HT1080 (cell line): ENCODE results near the gene ARF6. TPM values are rescaled to one million over a fixed set of nuclear protein-coding genes. Genes with fewer than 3 reads are reported as not detected.
"Not testable (repeated sequence)": the region's sequence is repeated elsewhere in the genome, so short reads cannot be mapped to it uniquely, and the experiment has no call there.

Experiments
- DNase-seq: peaks from one replicate; pipeline ENCODE4 v3.0.0-alpha.2; 2015; ENCODE audit warnings: low read depth
- total RNA-seq: library from RNA; depleted of rRNA; stranded (reverse); fragments of >200 nt; shearing (Covaris generic); gene quantifications from 2 replicates; pipeline ENCODE4 v1.2.3, GENCODE V29; 2014

The ARF6 gene
- total RNA-seq, 1 experiment from 2014 or later: 119 TPM

DNA sequence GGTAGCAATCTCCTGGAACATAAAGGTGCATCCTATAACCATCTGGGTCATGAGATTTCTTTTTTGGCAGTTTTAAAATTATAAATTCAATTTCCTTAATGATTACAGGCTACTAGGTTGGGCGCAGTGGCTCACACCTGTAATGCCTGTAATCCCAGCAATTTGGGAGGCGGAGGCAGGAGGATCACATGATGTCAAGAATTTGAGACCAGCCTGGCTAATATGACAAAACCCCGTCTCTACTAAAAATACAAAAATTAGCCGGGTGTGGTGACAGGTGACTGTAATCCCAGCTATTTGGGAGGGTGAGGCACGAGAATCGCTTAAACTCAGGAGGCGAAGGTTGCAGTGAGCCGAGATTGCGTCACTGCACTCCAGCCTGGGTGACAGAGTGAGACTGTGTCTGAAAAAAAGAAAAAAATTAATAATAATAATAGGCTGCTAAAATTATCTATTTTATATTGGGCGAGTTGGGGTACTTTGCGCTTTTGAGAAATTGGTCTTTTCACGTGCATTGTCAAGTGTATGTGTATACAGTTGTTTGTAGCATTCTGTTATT, 17.2 kb upstream of the ARF6 start:
- DNase-seq: no peak

DNA sequence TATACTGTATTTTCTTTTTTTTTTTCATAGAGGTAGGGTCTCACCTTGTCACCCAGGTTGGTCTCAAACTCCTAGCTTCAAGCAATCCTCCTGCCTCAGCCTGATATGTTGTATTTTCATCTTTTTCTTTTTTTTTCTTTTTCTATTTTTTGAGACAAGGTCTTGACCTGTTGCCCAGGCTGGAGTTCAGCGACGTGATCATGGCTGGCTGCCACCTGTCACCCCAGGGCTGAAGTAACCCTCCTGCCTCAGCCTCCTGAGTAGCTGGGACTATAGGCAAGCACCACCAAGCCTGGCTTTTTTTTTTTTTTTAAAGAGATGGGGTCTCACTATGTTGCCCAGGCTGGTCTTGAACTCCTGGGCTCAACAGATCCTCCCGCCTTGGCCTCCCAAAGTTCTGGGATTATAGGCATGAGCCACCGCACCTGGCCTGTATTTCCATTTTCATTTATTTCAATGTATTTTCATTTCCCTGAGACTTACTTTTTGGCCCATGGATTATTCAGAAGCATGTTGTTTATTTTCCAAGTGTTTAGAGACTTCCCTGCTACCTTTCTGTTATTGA, 16.2 kb upstream of the ARF6 start:
- no peak for DNase-seq

DNA sequence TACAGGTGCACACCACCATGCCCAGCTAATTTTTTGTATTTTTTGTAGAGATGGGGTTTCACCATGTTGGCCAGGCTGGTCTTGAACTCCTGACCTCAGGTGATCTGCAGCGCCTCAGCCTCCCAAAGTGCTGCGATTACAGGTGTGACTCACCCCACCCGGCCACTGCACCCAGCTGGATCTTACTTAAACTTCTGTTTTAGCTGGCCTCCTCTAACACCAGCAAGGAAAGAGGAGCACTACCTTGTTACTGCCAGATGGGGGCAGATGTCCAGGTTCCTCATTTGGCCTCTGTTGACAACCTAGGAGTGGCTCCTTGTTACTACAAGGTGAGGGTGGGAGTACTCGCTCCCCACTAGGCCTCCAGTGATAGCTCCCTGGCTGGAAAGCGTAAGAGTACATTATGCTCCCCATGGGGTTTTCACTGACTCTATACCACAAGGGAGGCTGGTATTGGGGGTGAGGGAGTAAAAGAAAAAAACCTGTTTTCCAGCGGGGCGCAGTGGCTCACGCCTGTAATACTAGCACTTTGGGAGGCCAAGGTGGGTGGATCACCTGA, 13.2 kb upstream of the ARF6 start:
- peak; percentile 68 for DNase-seq

DNA sequence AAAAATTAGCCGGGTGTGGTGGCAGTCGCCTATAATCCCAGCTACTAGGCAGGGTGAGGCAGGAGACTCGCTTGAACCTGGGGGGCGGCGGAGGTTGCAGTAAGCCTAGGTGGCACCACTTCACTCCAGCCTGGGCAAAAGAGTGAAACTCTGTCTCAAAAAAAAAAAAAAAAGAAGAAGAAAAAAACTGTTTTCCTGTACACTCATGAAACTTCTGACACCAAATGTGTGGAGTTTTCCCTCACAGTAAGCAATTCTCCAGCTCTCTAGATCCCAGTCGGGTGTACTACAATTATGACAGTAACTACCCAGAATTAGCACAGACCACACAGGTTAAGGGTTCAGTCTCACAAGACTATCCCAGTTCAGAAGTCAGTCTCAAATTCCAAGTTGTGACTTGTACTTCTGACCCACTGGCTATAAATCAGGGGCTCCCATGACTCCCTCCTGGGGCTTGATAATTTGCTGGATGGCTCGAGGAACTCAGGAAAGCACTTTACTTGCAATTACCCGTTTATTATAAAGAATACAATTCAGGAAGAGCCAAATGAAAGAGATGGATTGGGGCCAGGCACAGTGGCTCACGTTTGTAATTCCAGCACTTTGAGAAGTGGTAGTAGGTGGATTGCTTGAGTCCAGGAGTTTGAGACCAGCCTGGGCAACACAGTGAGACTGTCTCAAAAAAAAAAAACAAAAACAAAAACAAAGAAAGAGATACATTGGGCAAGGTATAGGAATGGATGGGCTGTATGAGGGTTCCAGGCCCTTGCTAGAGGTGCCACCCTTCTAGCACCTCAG, 12.4 kb upstream of the ARF6 start:
- peak; percentile 48 for DNase-seq

DNA sequence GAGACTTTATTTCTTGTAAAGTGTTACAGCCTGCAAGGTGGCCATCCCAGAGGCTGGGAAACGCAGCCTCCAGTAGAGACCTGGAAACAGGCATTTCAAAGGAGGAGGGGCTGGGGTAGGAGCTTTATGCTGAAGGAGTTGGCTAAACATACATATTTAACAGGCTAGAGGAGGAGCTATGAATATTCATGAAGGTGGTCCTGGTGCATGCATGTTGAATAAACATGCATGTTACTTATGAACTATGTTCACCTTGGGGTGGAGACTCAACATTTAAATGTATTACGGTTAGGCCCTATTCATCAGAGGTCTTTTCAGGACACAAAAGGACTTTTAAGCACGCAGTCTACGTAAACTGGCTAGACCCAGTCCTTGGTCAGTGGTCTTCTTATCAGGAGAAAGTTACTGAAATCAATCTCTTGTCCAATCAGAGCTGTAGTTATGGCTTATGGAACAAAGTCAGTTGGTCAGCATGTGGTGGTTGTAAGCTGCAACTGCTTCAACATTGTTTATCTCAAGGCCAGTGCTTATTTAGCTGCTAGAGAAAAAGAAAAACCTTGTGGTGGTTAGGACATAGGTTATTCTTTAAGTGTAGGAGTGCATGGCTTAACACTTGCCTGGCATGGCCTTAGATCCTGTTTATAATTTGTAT, 11.4 kb upstream of the ARF6 start:
- no peak for DNase-seq

DNA sequence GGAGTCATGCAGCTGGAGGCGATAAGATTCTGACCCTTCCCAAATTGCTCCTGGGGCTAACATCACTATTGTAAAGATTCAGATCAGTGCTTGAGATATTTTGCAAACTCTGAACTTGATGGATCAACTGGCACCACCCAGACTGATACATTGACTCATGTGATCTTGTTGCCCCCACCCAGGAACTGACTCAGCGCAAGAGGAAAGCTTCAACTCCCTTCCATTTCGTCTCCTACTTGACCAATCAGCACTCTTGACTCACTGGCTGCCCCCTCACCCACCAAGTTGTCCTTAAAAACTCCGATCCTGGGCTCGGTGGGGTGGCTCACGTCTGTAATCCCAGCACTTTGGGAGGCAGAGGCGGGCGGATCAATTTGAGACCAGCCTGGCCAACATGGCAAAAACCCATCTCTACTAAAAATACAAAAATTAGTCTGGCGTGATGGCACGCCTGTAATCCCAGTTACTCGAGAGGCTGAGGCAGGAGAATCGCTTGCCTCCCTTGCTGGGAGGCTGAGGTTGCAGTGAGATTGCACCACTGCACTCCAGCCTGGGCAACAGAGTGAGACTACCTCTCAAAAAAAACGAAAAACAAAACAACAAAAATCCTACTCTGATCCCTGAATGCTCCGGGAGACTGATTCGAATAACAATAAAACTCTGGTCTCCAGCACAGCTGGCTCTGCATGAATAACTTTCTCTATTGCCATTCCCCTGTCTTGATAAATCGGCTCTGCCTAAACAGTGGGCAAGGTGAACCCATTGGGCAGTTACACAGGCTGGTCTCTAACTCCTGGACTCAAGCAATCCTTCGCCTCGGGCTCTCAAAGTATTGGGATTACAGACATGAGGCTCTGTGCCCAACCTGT, 9.8 kb upstream of the ARF6 start:
- peak; percentile 56 for DNase-seq

DNA sequence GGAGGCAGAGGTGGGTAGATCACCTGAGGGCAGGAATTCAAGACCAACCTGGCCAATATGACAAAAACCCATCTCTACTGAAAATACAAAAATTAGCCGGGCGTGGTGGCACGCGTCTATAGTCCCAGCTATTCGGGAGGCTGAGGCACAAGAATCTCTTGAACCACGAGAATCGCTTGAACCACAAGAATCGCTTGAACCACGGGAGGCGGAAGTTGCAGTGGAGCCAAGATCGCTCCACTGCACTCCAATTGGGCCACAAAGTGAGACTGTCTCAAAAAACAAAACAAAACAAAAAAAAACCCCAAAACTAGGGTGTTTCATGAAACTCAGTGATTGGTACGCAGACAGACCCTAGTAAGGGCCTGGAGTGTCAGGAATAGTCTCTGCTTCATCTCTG, 6.4 kb upstream of the ARF6 start:
- DNase-seq: no peak

DNA sequence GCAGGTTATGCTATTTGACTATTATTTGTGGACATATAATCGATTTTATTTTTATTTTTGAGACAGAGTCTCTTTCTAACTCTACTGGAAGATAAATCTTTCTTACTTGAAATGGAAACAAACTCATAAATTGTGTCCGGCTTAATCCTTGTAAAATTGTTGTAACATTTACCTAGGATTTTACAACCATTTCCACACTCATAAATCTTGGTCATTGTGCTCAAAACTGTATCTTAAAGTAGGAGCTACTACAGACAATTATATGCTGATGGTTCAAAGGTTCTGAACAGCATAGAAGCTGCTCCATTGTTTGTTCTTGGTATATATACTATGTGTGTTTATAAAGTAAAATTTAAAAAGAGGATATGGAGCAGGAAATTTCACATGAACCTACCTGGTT, 4.6 kb upstream of the ARF6 start:
- no peak for DNase-seq

DNA sequence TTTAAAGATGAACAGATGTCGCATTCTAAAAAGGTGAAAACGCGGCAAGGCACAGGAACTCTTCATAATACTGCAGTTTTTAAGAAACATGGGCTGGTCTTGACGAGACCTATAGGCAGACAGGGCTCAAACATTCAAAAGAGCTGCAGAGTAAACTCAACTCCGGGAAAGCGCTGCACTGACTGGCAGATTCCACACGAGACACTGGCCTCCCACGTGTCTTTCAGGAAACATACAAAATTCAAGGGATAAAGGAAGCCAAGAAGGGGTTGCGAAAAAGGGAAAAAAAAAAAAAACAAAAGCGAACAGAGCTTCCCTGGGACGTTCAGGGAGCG, 614 bp upstream of the ARF6 start:
- DNase-seq: peak; percentile 75

DNA sequence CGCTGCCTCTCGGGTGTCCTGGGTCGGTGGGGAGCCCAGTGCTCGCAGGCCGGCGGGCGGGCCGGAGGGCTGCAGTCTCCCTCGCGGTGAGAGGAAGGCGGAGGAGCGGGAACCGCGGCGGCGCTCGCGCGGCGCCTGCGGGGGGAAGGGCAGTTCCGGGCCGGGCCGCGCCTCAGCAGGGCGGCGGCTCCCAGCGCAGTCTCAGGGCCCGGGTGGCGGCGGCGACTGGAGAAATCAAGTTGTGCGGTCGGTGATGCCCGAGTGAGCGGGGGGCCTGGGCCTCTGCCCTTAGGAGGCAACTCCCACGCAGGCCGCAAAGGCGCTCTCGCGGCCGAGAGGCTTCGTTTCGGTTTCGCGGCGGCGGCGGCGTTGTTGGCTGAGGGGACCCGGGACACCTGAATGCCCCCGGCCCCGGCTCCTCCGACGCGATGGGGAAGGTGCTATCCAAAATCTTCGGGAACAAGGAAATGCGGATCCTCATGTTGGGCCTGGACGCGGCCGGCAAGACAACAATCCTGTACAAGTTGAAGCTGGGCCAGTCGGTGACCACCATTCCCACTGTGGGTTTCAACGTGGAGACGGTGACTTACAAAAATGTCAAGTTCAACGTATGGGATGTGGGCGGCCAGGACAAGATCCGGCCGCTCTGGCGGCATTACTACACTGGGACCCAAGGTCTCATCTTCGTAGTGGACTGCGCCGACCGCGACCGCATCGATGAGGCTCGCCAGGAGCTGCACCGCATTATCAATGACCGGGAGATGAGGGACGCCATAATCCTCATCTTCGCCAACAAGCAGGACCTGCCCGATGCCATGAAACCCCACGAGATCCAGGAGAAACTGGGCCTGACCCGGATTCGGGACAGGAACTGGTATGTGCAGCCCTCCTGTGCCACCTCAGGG, 679 bp downstream of the ARF6 start:
- DNase-seq: peak; percentile 48

DNA sequence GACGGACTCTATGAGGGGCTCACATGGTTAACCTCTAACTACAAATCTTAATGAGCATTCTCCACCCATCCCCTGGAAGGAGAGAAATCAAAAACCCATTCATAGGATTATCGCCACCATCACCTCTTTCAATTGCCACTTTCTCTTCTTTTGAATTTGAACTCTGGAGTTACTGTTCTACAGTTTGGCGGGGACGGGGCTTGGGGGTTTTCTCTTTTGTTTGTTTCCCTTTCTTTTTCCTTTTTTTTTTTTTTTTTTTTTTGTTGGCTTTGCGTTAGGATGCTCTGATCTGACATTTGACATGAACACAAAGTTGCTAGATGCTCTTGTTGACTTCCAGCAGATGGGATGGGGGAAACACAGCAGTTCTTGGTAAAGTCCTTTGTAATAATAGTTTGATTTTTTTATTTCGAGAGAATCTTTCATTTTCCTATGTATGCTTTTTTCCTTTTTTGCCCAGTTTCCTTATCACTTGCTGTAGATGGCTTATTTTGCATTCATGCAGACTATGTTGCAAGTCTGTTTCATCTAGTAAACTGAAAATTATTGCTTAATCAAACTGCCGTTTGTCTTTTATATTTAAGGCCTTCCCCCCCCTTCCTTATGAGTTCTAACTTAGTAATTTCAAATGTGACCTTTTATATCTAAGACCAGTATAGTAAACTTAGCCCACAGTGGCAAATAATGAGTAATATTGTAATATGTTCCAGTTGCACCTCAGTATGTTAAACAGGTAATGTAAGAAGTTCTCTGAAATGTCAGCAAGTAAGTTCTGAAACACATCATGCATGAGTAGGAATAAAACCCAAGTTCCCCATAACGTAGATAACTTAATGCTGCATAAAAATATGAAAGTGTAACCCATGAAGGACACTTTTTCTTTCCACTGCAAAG, 1.6 kb downstream of the ARF6 start:
- DNase-seq: not testable (repeated sequence)

DNA sequence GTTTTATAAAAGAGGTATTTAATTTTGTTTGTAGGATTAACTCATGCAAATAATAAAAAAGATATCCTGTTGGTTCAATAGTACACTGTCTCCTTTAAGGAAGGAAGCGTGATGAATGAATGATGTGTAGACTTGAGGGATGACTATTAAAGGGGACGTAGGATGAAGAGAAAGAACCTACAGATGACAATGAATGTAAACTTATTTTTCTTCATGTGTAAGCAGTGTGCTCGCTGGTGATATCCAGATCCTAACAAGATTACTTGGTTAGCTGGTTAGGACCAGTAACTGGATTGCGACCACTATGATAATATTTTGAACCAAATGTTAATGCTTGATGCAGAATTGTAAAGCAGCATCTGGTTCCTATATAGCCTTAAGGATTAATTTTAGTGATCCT, 2.6 kb downstream of the ARF6 start:
- peak; percentile 34 for DNase-seq

DNA sequence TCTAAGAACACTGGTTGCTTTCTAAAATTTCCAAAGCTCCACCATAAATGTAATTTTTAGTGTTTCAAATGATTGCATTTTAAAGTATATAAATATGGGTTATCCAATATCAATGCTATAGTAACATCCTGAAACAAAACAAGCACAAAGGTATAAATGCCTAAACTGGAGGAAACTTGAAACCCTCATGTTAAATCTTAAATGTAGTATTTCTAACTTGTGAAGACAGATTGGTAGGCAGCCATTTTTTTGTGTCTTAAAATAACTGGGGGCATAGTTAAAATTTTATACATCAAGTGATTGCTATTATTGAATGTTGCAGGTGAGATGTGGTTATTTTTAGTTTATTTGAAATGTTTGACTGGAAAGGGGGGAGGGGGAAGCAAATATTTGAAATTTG, 3.4 kb downstream of the ARF6 start:
- not testable (repeated sequence) for DNase-seq

DNA sequence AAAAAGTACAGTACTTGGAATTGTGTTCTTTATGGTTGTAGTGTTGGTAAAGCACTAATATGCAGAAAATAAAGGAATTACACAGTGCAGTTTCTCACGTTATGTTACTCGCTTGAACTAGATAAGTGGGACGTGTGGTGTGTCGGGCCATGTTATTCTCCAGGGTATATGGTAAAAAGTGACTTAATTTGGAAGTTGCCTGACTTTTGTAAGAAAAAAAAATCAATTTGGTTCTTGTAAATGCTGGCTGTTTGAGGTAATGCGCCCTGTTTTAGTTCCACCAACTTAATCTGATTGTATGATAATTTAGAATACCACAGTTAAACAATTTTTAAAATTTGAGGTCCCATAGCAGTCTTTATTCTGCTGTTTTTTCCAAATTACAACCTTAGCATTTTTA, 4.1 kb downstream of the ARF6 start:
- no peak for DNase-seq

DNA sequence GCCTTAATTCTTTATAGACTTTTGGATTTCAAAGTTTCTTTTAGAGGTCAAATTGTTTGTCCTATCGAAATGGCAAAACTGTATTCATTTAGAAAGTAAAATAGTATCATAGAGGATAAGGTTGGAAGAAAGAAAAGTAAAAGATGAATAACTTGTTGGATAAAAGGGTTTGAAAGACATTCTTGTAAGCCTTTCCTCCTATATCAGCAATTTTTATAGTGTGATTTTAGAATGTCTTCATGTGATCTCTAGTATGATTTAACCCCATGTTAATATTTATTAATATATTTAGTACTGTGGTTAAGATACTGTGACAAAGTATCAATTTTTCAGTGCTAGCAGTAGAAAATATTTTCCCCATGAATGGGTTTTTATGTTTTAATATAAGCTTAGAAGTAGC, 4.5 kb downstream of the ARF6 start:
- DNase-seq: no peak

DNA sequence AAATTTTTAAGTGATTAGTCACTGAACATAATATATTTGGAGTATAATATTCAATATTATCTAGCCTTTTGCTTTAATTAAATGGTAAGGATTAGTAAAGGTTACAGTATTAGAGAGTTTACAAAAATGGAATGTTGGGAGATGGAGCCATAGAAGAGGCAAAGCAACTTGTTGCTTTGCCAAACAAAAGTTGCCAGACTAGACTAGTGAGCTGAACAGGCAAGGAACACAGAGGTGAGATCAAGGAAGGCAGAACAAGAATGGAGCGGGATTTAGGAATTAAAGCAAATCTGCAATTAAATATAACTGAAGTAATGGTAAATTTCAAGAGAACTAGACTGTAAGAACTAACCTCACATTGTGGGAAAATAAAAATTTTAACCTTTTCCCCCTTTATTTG, 5.1 kb downstream of the ARF6 start:
- no peak for DNase-seq

DNA sequence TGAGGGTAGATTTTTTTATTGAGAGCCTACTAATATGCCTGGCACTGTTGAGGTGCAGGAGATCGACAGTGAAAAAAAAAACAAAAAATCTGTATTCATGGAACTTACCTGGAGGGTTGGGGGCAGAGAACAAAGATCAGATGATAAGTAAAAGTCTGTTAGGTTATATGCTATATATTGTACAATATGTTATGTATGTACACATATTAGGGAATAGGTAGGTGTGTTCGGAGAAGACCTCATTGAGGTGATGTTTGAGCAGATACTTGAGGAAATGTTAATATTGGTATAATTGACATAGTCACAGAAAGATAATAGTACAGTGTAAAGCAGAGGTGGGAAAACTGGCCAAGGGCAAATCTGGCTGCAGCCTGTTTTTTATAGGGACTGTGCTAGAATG, 5.6 kb downstream of the ARF6 start:
- DNase-seq: no peak

DNA sequence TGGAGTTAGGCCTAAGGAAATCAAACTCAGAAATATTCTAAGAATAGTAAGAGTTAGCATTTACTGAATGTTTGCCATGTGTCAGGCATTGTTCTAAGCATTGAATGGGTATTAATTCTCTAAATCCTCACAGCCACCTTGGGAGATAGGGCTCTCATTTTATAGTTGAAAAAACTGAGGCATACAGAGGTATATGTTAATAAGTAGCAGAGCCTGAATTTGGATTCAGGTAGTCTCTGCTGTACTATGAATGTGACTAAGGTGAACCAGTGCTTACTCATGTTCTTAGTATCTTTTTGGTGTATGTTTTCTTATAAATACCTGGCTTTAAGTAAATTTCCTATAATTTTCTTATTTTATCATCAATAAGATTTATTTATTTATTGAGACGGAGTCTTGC, 8.1 kb downstream of the ARF6 start:
- no peak for DNase-seq

DNA sequence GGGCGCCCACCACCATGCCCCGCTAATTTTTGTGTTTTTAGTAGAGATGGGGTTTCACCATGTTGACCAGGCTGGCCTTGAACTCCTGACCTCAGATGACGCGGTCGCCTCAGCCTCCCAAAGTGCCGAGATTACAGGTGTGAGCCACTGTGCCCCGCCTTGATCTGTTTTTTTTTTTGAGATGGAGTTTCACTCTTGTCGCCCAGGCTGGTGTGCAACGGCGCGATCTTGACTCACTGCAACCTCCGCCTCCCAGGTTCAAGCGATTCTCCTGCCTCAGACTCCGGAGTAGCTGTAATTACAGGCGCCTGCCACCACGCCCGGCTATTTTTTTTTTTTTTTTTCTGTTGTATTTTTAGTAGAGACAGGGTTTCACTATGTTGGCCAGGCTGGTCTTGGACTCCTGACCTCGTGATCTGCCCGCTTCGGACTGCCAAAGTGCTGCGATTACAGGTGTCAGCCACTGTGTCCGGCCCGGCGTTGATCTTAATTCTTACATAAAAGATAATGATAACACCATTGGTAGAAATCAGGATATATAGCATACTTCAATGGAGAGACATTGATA, 9.9 kb downstream of the ARF6 start:
- DNase-seq: not testable (repeated sequence)
